ENCODE results near the gene DDX21.
"Not testable (repeated sequence)": the region's sequence is repeated elsewhere in the genome, so short reads cannot be mapped to it uniquely, and the experiment has no call there.

DDX21 gene

DNA sequence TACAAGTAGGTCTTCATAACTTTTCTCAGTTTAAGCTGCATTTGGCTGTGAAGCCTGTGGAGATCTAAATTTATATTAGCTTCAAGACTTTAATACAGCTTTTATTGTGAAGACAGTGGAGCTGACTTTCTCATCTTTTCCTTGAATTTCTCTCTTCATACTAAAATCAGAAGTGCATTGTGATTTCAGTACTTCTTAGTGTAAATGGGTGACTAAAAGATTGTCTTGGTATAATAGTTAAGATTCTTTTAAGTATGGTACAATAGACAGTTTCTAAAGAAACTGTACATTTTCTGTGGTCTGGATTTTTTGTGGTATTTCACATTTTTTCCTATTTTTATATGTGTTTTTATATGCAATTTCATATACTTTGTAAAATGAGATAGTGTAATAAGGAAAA is 21.0 kb upstream of the DDX21 start:
- H3K9ac ChIP-seq (ENCODE audit: low read length) = no peak overlapping the region
- H3K27me3 ChIP-seq (ENCODE audit: low read depth, low read length) = no peaks in the 10 kb centered on the region
- H3K27ac ChIP-seq (ENCODE audit: low read length) = no peak overlapping the region
- no peaks in the 10 kb centered on the region for H3K79me2 ChIP-seq (ENCODE audit: low read length)
- H3K36me3 ChIP-seq (replicated peaks; ENCODE audit: low read depth, low read length) = peaks cover 15% of the 10 kb centered on the region
- H3K4me1 ChIP-seq (ENCODE audit: low read length) = no peaks in the 10 kb centered on the region
- no peak overlapping the region for H3K4me3 ChIP-seq (ENCODE audit: low read length)
- no peak overlapping the region for H3K4me2 ChIP-seq (ENCODE audit: low read length)
- H2AFZ ChIP-seq (ENCODE audit: low read depth, low read length) = no peak overlapping the region
- TF ChIP-seq, protein P1, sequence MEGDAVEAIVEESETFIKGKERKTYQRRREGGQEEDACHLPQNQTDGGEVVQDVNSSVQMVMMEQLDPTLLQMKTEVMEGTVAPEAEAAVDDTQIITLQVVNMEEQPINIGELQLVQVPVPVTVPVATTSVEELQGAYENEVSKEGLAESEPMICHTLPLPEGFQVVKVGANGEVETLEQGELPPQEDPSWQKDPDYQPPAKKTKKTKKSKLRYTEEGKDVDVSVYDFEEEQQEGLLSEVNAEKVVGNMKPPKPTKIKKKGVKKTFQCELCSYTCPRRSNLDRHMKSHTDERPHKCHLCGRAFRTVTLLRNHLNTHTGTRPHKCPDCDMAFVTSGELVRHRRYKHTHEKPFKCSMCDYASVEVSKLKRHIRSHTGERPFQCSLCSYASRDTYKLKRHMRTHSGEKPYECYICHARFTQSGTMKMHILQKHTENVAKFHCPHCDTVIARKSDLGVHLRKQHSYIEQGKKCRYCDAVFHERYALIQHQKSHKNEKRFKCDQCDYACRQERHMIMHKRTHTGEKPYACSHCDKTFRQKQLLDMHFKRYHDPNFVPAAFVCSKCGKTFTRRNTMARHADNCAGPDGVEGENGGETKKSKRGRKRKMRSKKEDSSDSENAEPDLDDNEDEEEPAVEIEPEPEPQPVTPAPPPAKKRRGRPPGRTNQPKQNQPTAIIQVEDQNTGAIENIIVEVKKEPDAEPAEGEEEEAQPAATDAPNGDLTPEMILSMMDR (IDR thresholded peaks at IDR 0.05; ENCODE audit: low read depth, low read length) = no peak
- TF ChIP-seq EZH2phosphoT487 (IDR thresholded peaks at IDR 0.05; ENCODE audit: low read depth) = no peak
- H4K20me1 ChIP-seq (ENCODE audit: insufficient read depth, low read length) = no peaks in the 10 kb centered on the region
- no peaks in the 10 kb centered on the region for H3K9me3 ChIP-seq (ENCODE audit: insufficient read depth, low read length)

DNA sequence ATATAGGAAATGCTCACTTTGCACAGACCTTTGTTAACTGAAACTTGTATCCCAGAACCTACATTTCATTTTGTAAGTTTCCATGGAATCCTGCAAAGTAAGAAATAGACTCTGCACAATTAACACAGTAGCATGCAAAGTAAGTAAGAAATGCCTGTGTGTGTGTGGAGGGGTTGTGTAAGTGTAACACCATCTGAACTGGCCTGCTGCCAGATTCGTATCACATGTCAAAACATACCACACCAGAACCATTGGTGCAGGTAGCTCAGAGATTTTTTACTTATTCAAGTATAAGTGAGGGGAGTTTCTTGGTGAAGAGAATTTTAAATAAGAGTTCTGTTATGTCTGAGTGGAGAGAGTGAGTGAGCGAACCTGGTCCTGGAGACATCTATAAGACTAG is 17.9 kb upstream of the DDX21 start:
- Histone ChIP-seq H3K36me3 (replicated peaks; ENCODE audit: low read depth, low read length) (peaks cover 8% of the 10 kb centered on the region), H3K27ac (ENCODE audit: low read length) (no peak overlapping the region)

DNA sequence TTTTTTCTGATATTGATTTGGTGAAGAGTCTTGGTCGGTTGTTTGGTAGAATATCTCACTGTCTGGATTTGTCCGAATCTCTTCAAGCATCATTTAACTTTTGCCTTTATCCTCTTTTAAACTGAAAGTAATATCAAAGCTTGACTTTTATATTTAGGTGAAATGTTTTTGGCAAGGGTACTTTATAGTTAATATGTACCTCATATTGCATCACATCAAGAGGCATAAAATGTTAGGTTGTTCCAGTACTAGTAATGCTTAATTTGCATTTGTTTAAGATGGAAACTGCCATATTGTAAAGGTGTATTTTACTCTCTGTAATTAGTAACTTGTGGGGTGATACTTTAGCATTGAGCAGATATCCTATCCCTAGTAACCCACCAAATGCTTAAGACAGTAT is 17.1 kb upstream of the DDX21 start:
- Histone ChIP-seq H3K27me3 (ENCODE audit: low read depth, low read length) (no peaks in the 10 kb centered on the region), H2AFZ (ENCODE audit: low read depth, low read length) (no peak overlapping the region), H3K27ac (ENCODE audit: low read length) (no peak overlapping the region), H3K4me2 (ENCODE audit: low read length) (no peak overlapping the region), H3K36me3 (replicated peaks; ENCODE audit: low read depth, low read length) (peaks cover 8% of the 10 kb centered on the region), H4K20me1 (ENCODE audit: insufficient read depth, low read length) (no peaks in the 10 kb centered on the region), H3K4me3 (ENCODE audit: low read length) (no peak overlapping the region), H3K9ac (ENCODE audit: low read length) (no peak overlapping the region), H3K4me1 (ENCODE audit: low read length) (no peaks in the 10 kb centered on the region), H3K9me3 (ENCODE audit: insufficient read depth, low read length) (no peaks in the 10 kb centered on the region), H3K79me2 (ENCODE audit: low read length) (no peaks in the 10 kb centered on the region)
- TF ChIP-seq, protein P1 (IDR thresholded peaks at IDR 0.05; ENCODE audit: low read depth, low read length) = no peak
- TF ChIP-seq EZH2phosphoT487 (IDR thresholded peaks at IDR 0.05; ENCODE audit: low read depth) = no peak

More for the DNA sequence above, 17.9 kb upstream of the DDX21 start:
- Histone ChIP-seq H2AFZ (ENCODE audit: low read depth, low read length) (no peak overlapping the region), H3K9me3 (ENCODE audit: insufficient read depth, low read length) (no peaks in the 10 kb centered on the region), H3K9ac (ENCODE audit: low read length) (no peak overlapping the region), H3K27me3 (ENCODE audit: low read depth, low read length) (no peaks in the 10 kb centered on the region), H3K4me1 (ENCODE audit: low read length) (no peaks in the 10 kb centered on the region), H3K4me2 (ENCODE audit: low read length) (no peak overlapping the region), H3K79me2 (ENCODE audit: low read length) (no peaks in the 10 kb centered on the region), H4K20me1 (ENCODE audit: insufficient read depth, low read length) (no peaks in the 10 kb centered on the region), H3K4me3 (ENCODE audit: low read length) (no peak overlapping the region)
- TF ChIP-seq, protein P1 (IDR thresholded peaks at IDR 0.05; ENCODE audit: low read depth, low read length) = no peak
- no peak for TF ChIP-seq EZH2phosphoT487 (IDR thresholded peaks at IDR 0.05; ENCODE audit: low read depth)

DNA sequence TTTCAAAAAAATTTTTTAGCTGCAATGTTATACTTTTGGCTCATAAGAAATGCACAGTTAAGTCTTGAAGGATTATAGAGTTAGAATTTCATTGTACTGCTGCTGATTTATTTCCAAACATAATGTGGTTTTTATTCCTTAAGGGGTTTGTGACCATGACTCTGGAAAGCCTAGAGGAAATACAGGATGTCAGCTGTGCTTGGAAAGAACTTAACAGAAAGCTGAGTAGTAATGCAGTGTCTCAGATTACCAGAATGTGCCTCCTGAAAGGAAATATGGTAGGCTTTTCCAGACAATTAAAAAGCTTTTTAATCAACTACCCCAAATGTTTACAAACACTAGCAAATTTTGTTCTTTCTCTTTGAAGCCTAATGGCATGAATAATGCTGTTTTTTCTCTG is 15.1 kb upstream of the DDX21 start:
- H3K4me1 ChIP-seq (ENCODE audit: low read length); H3K27ac ChIP-seq (ENCODE audit: low read length); H3K27me3 ChIP-seq (ENCODE audit: low read depth, low read length); H3K9ac ChIP-seq (ENCODE audit: low read length); H3K4me3 ChIP-seq (ENCODE audit: low read length); H2AFZ ChIP-seq (ENCODE audit: low read depth, low read length); H3K36me3 ChIP-seq (replicated peaks; ENCODE audit: low read depth, low read length); H3K79me2 ChIP-seq (ENCODE audit: low read length); H3K9me3 ChIP-seq (ENCODE audit: insufficient read depth, low read length); H3K4me2 ChIP-seq (ENCODE audit: low read length); H4K20me1 ChIP-seq (ENCODE audit: insufficient read depth, low read length): not testable (repeated sequence)

GRCh38 chr10:68950598-68950997 is 5.4 kb upstream of the DDX21 start:
- H3K36me3 ChIP-seq (replicated peaks; ENCODE audit: low read depth, low read length) = peaks cover 14% of the 10 kb centered on the region
- TF ChIP-seq, protein P1 (IDR thresholded peaks at IDR 0.05; ENCODE audit: low read depth, low read length) = no peak
- TF ChIP-seq EZH2phosphoT487 (IDR thresholded peaks at IDR 0.05; ENCODE audit: low read depth) = no peak

More at GRCh38 chr10:68950598-68950997, 5.4 kb upstream of the DDX21 start:
- no peak overlapping the region for H2AFZ ChIP-seq (ENCODE audit: low read depth, low read length)
- H3K9ac ChIP-seq (ENCODE audit: low read length) = no peak overlapping the region
- H3K27ac ChIP-seq (ENCODE audit: low read length) = no peak overlapping the region
- H3K9me3 ChIP-seq (ENCODE audit: insufficient read depth, low read length) = no peaks in the 10 kb centered on the region
- peaks cover 3% of the 10 kb centered on the region; the same call in 1 of the 2 replicates for H3K4me1 ChIP-seq (ENCODE audit: low read length)
- peaks cover 8% of the 10 kb centered on the region; the same call in 1 of the 2 replicates for H3K79me2 ChIP-seq (ENCODE audit: low read length)
- H3K4me2 ChIP-seq (ENCODE audit: low read length) = no peak overlapping the region
- H3K4me3 ChIP-seq (ENCODE audit: low read length) = no peak overlapping the region
- H3K27me3 ChIP-seq (ENCODE audit: low read depth, low read length) = no peaks in the 10 kb centered on the region
- no peaks in the 10 kb centered on the region for H4K20me1 ChIP-seq (ENCODE audit: insufficient read depth, low read length)

Data from OCI-LY3 (cell line).